Amygdala (tissue), 56 donors: ENCODE measurements around the gene XRCC3.

Source experiments
- DNase-seq, 56 donors: peaks; one replicate each; lab custom pipeline; 2025; lab: John Stamatoyannopoulos, UW

XRCC3 gene

GRCh38 chr14:103708750-103709187 is 6.5 kb downstream of the XRCC3 start:
- peak in 32 of 56 donors; percentile 20 to 73 (median 52) for DNase-seq

DNA sequence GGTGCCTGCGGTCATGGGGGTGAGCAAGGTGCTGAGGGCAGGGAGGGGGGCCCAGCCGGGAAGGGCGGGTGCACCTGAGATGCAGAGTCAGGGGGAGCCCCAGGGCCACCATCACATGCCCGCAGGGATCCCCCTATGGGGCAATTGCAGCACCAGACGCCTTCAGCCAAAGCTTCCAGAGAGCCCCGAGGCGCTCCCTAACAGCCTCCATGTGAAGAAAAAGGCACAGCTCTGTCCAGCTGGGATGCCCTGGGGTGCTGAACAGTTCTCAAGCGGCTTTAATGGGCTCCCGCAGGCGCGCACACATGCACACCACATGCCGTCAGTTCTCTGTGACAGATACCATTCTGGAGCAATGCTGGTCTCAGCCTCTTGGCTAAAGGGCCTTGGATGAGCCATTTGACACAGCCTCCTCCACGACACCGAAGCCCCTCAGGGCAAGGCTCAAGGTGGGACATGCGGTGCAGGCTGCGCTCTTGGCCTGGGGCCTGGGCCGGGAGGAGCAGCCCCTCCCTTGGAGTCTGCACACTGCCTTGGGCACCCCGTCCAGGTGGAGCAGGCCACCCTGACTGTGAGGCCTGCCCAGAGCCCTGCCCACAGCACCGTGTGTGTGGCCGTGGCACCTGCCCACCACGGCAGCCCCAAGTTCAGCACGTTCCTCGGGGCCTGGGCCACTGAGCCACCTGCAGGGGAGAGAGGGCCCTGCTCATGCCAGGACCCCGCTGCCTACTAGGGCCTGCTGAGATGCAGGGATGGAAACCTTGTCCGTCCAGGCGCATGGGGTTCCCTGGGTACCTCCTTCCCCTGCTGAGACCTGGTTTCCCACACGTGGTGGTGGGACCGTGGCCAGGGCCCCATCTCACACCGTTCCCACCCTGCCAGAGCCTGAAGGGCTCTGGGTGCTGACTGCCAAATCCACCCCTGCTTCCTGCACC is 7.7 kb downstream of the XRCC3 start:
- DNase-seq: no peak

GRCh38 chr14:103706551-103707328 is 8.5 kb downstream of the XRCC3 start:
- no peak for DNase-seq

- no peak for DNase-seq
These were observed 9.6 kb downstream of the XRCC3 start for GRCh38 chr14:103705504-103706284.

GRCh38 chr14:103705118-103705503 is 10.1 kb downstream of the XRCC3 start:
- DNase-seq: no peak

DNA sequence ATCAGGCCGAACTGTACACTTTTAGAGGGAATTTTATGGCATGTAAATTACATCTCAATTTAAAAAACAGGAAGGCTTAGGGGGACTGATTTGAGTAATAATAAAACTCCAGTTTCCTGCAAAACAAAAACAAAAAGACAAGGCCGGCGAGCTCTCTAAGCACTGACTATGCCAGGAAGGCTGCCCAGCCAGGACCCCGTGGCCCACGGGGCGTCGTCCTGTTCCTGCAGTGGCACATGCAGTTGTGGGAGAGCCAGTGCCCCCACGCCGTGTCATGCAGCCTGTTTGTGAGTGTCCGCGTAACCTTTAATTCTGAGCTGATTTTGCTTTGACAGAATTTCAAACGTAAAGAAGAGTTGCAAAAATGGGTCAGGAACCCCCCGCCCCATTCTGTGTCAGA is 10.5 kb downstream of the XRCC3 start:
- DNase-seq: no peak

GRCh38 chr14:103703433-103704385 is 11.5 kb downstream of the XRCC3 start:
- DNase-seq: no peak

- DNase-seq: no peak
These were observed 12.5 kb downstream of the XRCC3 start for GRCh38 chr14:103702497-103703432.

- DNase-seq: no peak
These were observed 13.2 kb downstream of the XRCC3 start for GRCh38 chr14:103702095-103702494.

- DNase-seq: no peak
These were observed 14.3 kb downstream of the XRCC3 start for GRCh38 chr14:103700753-103701490.

DNA sequence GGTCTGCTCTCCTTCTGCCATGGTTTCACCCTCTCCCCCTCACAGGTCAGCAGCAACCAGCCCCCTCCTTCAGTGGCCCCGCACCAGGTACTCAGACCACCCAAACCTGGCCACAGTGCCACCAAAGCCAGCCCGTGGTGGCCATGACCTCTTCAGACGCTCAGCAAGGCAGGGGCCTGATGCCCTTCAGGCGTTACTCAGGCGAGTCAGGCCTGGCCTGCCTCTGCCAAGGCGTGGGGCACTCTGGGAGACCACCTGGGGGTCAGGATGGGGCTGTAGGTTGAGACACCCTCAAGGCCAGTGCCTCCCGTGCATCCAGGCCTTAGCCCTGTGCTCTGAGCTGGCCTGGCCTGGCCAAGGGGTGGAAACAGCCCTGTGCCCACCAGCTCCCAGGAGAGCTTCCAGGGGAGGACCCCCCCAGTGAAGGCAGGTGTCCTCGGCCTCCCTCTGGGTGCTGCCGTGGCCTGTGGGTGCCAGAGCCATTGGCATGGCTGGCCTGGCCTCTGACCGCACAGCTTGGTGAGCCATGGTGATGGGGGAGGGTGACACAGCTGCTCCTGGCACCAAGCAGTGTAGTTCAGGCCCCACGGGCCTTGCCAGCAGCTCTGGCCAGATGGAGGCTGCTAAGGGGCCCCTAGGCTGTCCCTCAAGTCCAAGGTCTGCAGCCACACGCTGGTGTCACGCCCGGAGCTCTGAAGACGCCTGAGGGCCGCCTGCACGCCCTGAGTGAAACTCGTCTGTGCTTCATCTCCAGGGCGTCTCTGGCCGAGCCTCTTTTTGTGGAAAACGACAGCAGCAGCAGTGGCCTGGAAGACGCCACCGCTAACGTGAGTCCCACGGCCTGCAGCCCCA is 15.1 kb downstream of the XRCC3 start:
- peak in 40 of 56 donors; percentile 23 to 86 (median 60) for DNase-seq

- DNase-seq: no peak
These were observed 16.0 kb downstream of the XRCC3 start for GRCh38 chr14:103699261-103699661.

GRCh38 chr14:103698380-103699260 is 16.6 kb downstream of the XRCC3 start:
- DNase-seq: no peak

DNA sequence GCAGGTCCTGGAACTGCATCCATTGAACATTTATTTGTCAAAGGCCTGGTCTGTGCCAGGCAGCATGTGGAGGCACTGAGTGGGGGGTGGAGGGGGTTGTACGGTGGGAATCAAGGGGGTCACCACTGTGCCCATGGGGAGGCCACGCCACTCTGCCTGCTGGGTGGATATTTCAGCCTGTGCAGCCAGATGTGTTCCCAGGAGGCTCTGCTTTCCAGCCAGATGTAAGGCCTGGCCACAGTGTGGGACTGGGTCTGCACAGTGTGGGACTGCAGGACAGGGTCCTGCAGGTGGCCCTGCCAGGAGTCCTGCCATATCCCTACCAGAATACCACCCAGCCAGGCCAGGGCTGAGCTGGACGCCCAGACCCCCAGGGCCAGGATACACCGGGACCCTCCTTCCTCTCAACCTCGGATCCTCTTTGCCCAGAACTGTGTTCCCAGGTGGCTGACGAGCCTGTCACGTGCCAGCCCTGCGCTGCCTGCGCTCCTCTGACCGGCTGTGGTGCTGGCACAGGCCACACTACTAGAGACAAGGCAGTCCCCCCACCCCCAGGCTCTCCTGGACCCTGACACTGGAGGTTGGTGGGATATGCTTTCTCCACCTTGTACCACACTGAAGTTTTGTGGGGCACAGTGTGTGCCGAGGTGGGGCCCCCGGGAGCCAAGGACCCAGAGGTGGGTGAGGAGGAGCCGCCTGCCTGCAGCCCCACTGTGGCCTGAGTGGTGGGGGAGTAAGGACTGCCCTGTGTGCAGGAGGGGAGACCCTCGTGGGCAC is 17.5 kb downstream of the XRCC3 start:
- no peak for DNase-seq

DNA sequence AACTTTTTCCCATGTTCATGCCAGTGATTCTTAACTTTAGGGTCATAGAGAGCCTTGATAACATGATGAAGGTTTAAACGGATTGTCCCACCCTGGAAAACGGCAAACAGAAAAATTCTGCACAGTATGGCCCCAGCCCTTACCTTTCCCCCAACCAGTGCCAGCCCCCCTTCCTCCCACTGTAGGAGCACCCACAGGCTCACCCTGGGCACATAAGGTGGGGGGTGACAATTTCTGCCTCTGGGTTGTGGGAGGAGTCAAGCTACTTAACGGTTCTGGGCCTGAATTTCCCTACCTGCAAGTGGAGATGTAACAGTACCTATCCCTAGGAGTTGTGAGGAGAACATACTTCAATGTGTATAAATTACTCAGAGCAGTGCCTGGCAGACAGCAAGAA is 18.0 kb downstream of the XRCC3 start:
- no peak for DNase-seq
